Epithelial cell of prostate (primary cell): ENCODE data around the gene MLXIP.

Experiments used
- DNase-seq: peaks from one replicate; pipeline ENCODE4 v3.0.0-alpha.2; 2011; ENCODE audit warnings: low read depth, low spot score
- H3K27ac ChIP-seq: fragments of 450-650 bp; 2 replicates; pipeline ENCODE4 v1.5.1; 2017; ENCODE audit warnings: mild to moderate bottlenecking

MLXIP gene

DNA sequence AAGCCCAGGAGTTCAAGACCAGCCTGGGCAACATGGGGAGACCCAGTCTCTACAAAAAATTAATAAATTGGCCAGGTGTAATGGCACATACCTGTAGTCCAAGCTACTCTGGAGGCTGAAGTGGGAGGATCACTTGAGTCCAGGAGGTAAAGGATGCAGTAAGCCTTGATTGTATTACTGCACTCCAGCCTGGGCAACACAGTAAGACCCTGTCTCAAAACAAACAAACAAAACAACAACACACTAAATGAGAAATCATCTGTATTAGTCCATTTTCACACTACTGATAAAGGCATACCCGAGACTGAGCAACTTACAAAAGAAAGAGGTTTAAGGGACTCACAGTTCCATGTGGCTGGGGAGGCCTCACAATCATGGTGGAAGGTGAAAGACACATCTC, 4.7 kb upstream of the MLXIP start:
- no peak for DNase-seq
- H3K27ac ChIP-seq = no peak overlapping the region

DNA sequence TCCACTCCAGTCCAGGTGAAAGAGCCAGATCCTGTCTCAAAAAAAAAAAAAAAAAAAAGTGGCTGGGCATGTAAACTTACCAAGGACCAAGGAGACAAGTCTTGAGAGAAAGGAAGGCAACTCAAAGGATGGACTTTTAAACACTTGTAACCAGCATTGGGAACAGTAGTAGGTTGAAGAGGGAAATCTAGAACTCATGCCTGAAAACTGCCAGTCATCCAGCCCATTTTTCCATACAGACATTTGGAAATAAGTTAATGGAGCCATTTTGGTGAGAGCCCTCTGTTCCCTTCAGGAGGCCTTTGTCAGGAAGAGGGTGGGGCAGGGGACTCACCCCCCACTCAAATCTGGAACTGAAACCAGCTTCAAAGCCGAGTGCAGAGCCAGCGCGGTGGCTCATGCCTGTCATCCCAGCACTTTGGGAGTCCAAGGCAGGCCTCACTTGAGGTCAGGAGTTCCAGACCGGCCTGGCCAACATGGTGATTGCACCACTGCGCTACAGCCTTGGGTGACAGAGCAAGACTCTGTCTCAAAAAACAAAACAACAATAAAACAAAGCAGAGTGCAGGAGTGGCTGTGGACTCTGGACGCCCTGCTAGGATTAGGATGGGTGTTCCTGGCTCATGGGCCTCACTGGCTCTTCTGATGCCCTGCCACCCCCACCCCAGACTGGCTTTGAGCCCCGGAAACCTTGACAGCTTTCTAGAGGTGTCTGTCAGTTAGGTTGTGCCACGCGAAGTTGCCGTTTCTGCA, 1.6 kb upstream of the MLXIP start:
- no peak for DNase-seq
- H3K27ac ChIP-seq = no peak overlapping the region

DNA sequence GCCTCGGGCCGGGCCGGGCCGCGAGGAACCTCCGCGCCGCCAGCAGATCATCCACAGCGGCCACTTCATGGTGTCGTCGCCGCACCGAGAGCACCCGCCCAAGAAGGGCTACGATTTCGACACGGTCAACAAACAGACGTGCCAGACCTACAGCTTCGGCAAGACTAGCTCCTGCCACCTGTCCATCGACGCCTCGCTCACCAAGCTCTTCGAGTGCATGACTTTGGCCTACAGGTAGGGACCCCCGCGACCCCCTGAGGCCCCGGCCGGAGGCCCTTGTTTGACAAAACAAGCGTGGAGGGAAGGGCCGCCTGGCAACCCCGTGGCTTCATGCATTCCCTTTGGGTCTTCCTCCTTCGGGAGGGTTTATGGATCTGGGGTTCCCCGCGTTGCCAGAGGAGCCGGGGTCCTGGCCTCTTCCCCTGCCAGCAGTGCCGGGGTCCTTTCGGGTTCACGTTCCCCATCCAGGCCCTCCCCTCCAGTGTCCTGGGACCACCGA, 526 bp downstream of the MLXIP start:
- DNase-seq = no peak
- peak overlapping the region; percentile 88 for H3K27ac ChIP-seq

DNA sequence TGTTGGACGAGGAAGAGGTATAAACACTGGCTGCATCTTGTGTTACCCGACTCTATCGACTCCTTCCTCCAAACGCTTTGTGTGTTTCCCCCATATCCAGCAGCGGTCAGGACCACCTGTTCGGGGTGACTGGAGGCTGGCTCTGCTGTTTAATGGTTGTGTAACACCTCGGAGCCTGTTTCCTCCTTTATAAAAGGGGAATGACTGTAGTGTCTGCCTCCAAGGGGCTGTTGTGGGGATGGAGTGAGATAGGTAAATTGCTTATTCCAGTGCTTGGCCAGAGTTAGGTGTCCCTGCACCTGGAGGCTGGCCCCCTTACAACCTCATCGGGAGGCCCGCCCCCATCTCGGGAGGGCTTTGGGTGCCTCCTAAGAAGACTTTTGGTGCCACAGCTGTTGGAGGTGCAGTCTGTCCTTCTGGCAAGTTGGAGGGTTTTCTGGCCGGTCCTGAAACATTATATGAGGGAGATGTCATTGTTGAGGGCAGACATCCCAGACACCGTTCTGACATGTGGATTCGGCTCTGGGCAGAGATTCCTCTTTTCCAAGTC, 1.1 kb downstream of the MLXIP start:
- H3K27ac ChIP-seq = peak overlapping the region; percentile 88
- no peak for DNase-seq

DNA sequence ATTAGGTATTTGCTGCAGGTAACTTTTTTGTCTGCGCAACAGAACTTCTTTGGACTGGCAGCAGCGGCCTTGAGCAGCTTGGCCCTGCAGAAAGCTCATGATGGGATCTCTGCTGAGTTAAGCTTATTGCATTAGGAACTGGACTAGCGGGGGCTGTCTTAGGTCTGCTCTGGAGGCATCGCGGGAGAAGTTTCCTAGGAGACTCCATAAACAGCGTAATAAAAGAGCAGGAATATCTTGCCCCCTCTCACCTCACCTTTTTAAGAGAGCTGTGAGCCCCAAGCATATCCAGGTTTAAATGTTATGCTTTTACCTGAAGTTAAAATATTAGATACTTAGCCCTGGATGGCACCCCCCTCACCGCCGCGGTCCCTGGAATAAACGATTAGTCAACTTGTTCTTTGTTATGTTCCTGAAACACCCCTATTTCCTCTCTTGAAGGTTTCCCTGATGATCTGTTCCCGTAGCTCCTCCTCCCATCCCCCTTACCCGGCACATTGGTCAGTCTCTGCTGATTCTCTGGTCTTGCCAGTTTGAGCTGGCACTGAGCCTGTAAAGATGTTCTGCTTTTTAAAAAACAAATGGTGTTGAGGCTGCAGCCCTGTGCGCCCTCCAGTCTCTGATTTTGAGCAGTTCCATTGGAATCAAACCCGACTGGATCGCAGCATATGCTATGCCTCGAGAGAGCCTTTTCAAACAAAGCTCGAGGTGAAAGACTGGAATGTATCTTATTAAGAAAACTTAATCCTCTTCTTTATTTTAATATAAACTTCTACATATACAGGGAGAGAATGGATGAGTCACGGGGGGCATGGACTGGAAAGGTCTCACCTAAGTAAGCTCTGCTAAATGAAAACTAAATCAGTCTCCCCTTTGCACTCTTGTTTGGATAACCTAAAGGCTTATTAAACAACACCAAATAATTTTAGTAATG, 1.9 kb downstream of the MLXIP start:
- no peak for DNase-seq
- H3K27ac ChIP-seq = peak overlapping the region; percentile 88

DNA sequence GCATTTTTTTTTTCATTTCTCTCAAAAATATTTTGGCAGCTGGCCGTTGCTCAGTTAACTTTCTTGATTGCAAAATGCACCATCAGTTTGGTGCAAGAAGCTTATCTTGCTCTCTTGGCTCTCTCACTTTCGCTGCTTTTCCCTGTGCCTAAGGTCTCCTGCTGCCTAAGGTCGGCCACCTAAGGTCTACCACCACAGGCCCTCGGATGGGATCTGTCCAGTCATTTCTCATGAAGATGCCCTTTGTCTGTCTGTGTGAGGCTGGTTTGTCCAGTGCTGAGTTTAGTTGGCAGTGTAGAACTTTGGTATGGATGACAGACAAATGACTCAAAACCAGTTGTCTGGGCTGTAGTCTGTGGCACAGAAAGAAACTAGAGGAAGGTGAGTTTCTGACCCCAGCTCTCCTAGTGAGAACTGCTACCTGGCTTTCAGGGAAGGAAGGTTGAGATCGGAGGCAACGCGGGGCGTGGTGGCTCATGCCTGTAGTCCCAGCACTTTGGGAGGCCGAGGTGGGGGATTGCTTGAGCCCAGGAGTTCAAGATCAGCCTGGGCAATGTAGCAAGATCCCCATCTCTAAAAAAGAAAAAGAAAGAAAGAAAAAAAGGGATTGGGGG, 2.6 kb downstream of the MLXIP start:
- H3K27ac ChIP-seq = peak overlapping the region; percentile 88
- DNase-seq = no peak

DNA sequence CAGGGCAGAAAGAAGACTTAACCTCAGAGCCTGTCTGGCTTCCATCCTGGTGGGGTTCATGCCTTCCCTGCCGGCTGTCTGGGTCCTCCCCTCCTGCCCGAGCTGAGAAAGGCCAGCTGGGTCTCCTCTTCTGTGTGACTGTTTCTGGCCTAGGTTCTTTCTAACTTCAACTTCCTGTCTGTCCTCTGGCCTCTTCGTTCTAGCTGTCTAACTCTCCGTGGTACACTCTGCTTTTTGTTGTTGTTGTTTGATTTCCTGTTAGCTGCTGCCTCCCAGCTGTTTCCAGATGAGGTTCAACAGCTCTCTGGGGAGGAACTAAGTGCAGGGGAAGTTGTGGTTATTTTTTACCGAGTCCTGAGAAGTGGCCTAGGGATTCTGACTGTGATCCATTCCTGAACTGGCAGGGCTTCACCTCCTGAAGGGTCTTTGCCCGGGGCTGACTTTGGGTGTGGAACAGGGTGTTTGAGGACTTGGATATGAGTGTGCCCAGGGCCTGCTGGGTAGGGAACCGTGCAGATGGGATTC, 3.2 kb downstream of the MLXIP start:
- peak overlapping the region; percentile 88 for H3K27ac ChIP-seq
- no peak for DNase-seq

DNA sequence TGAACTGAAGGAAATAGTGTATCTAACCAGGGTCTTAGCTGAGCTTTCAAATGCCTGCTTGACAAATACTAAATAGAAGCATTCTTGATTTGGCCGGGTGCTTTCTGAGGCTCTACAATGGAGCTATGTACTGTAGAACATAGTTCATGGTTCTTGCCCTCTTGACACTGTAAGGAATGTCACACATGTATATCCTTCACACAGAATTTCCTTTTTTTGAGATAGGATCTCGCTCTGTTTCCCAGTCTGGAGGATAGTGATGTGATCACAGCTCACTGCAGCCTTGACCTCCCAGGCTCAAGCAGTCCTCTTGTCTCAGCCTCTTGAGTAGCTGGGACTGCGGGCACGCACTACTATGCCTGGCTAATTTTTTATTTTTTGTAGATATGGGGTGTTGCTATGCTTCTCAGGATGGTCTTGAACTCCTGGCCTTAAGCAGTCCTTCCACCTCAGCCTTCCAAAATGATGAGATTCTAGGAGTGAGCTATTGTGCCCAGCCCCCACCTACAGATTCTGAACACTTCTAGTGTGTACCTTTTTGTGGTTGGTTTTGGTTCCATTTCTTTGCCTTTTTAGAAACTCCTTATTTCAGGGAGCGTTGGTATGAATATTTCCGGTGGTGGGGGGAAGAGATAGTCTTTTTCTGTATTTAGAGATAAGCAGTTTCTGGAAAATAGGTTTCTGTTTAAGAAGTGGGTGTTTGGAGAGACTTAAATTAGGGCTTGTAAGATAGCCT, 4.2 kb downstream of the MLXIP start:
- no peak for DNase-seq
- no peak overlapping the region for H3K27ac ChIP-seq

DNA sequence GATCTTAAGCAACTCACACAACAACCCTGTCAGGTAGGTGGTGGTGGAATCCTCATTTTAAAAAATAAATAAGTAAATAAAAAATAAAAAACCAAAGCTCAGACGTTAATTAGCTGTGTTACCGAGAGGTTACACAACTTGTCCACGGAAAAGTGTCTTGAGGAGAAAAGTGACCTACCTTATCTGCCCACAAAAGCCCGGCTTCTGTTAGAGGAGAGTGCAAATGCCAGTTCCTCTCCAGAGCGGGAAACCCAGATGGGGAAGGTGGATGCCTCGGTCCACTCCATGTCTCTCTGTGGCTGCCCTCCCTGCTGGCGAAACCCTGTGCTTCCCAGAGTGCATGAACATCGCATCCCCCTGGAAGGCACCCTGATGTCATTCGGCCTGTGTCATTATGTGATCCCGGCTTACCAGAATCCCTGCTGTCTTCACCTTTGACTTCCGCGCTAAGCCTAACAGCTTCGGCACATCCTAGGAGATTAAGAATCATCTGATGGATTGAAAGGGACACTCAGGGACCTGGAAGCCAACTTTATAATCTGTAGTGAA, 6.4 kb downstream of the MLXIP start:
- no peak for DNase-seq
- no peak overlapping the region for H3K27ac ChIP-seq

DNA sequence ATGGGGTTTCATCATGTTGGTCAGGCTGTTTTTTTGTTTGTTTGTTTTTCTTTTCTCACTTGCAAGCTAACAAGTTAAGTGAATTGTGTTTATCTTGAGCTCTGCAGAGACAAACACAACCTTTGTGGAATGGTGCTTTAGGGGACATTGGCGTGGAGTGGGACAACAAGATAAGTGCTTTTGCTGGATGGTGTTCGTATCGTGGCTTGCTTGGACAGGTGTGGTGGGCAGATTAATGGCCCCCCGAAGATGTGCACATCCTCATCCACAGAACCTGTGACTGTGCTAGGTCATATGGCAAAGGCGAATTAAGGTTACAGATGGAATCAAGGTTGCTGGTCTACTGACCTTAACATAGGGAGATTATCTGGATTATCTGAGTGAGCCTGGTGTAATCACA, 7.0 kb downstream of the MLXIP start:
- DNase-seq = no peak
- H3K27ac ChIP-seq = no peak overlapping the region

DNA sequence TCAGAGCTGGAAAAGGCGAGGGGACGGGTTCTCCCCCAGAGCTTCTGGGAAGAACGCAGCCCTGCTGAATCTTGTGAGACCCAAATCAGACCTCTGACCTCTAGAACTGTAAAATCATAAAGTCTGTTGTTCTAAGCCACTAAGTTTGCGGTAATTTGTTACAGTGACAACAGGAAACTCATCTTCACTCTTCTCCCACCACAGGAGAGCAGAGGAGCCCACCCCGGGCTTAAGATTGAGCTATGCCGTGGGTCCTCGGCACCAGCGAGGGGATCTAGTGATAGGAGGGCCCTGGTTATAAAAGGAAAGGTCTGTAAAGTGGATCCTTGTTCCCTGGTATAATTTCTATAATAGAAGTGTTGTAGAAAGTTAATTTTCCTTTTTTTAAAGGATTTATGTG, 7.6 kb downstream of the MLXIP start:
- DNase-seq = no peak
- no peak overlapping the region for H3K27ac ChIP-seq

DNA sequence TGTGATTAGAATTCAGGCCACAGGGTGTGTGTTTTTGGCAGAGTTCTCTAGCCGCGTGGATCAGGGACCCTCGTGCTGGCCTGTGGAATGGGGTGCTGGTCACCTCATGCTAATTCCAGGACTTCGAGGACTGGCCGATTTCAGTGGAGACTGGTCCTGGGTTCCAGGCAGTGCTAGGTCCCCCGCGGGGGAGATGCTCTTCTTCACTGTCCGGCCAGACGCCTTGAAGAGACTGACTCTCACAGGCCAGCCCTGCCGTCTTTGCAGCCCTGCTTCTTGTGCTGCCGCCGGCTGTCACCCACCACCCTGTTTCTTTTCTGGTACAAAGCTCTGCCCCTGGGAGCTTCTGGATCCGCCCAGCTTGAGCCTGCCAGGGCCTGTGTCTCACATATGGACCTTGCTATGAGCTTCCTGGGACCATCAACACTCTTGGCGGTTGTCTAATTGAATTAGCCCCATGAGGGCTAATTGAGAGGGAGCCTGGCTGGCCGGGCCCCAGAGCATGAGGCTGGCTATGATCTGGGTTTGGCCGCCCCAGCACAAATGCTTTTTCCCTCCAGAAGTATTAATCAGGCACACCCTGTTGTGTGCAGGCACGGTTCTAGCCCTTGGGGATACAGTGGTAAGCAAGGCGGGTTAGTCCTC, 8.2 kb downstream of the MLXIP start:
- no peak overlapping the region for H3K27ac ChIP-seq
- DNase-seq = no peak

DNA sequence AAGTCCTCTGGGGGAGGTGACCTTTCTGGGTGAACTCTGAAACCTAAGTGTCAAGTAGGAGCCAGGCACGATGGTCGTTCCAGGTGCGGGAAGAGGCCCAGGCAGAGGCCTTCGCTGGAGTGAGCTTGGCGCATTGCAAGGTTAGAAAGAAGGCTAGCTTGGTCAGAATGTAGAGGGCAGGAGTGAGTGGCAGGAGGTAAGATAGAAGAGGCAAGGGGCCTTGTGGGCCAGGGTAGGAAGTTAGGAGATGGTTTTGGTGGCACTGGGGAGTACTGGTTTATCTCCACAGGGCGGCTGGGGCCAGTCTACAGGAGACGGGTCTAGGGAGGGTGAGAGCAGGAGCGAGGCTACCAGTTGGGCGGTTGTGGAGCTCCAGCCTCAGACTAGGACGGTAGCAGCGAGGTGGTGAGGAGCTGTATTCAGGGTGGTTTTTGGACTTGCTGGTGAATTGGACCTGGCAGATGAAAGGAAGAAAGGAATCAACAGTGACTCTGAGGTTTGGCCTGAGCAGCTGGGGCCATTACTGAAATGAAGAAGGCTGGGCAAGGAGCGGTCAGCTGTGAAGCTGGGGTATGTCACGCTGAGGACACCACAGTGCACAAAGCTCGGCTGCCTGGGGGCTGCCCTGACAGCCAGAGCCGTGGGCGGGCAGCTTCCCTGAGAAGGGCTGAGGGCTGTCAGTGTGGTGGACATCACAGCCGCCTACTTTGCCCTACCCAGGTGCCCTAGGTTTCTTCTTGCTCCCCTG, 9.0 kb downstream of the MLXIP start:
- no peak overlapping the region for H3K27ac ChIP-seq
- DNase-seq = no peak

DNA sequence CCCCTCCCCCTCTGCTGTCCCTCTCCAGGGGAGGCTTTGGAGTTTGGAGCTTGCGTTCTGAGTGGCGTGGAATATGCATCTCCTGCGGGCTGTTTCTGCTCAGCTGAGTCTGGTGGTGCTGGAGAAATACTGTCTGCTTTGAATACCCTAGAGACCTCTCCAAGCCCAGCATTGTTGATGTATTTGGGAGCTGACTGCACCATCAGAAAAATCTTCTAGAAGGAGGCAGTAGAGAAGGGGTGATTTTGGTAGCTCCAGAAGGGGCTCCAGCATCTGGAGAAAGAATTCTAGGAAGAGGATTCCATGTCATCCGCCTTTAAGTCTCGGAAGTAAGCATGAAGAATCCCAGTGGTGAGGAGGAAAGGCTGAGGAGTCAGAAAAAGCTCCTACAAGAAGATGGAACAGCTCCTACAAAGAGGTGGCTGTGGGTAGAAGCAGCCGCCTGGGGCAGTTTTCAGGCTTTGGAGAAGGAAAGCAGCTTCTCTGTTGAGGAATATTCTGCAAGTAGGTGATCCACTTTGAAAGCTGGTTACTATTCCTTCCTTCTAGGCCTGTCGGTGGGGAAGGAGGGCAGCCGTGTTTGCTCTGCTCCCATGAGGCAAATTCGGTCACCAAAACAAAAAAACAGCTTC, 9.7 kb downstream of the MLXIP start:
- no peak overlapping the region for H3K27ac ChIP-seq
- DNase-seq = no peak

DNA sequence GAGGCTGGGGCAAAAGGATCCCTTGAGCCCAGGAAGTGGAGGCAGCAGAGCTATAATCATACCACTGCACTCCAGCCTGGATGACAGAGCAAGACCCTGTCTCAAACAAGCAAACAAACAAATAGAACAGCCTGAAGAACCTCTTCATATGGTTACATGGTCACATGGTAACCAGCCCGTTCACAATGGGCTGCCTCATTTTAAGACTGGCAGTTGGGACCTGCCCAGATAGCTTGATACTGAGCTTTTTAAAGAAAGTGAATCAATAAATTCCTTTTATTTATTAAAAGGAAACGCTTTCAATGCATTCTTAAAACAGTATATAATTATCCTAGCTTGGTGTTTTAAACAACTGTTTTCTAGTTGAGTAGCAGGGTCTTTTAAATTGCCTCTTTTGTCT, 10.5 kb downstream of the MLXIP start:
- H3K27ac ChIP-seq = no peak overlapping the region
- DNase-seq = no peak

DNA sequence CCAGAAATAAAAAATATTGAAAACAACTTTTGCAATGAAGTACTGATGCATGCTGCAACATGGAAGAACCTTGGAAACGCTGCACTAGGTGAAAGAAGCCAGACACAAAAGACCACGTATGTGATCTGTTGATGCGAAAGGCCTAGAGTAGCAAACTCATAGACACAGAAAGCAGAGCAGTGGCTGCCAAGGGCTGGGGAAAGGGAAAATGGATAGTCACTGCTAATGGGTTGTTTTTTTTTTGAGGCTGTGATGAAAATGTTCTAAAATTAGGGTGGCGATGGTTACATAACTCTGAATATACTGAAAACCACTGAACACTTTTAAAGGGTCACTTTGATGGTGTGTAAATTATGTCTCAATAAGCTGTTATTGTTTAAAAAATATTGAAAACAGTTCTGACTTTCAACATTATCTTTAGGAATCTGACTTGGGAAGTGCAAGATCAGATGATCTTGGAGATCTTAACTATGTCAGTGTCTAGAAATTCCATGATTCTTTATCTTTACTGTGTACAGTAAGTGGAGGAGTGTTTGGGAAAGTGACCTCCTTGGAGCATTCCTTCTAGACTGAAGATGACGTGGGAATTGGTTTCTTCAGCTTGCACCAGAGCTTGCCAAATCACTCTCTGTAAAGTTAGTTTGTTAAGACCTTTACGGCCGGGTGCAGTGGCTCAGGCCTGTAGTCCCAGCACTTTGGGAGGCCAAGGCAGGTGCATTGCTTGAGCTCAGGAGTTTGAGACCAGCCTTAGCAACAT, 12.4 kb downstream of the MLXIP start:
- DNase-seq = no peak
- H3K27ac ChIP-seq = peak overlapping the region; percentile 23
